AG20443 (cell line): ENCODE measurements around the gene MRC2.

ENCODE experiments used
- DNase-seq: peaks from one replicate; pipeline ENCODE4 v3.0.0; 2012; ENCODE audit warnings: low spot score, mixed read lengths

The MRC2 gene

DNA sequence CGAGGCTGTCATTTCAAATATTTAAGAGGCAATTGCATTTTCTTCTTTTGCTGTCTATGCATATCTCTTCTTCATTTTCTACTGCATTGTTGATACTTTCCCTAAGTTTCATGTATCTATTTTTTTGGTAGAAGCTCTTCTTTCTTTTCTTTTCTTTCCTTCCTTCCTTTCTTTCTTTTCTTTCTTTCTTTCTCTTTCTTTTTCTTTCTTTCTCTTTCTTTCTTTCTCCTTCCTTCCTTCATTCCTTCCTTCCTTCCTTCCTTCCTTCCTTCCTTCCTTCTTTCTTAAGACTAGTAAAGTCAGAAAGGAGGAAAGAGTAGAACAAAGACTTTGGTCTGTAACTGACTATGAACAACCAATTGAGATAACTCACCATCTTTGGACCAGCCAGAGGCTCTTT, 33.9 kb downstream of the MRC2 start:
- no peak for DNase-seq

GRCh38 chr17:62662855-62663254, 35.4 kb downstream of the MRC2 start:
- peak; percentile 8 for DNase-seq

- peak; percentile 9 for DNase-seq
Observed at GRCh38 chr17:62663304-62663703, 35.8 kb downstream of the MRC2 start.

DNA sequence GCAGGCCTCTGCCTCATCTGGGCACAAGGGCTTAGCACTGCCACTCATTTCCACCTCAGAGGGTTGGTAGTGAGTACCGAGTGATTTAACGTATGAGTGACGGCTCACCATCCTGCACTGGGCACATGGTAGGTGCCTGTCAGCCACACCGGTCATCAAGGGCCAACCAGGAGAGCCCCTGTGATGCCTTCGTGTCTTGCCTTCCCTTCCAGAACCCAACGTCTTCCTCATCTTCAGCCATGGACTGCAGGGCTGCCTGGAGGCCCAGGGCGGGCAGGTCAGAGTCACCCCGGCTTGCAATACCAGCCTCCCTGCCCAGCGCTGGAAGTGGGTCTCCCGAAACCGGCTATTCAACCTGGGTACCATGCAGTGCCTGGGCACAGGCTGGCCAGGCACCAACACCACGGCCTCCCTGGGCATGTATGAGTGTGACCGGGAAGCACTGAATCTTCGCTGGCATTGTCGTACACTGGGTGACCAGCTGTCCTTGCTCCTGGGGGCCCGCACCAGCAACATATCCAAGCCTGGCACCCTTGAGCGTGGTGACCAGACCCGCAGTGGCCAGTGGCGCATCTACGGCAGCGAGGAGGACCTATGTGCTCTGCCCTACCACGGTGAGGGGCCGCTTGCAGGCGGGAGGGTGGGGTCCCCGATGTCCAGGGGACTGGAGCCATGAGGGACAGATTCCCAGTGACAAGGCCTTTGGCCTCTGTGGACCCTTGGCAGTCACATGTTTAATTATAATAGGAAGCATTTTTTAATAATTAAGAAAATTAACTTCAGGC, 37.1 kb downstream of the MRC2 start:
- peak; percentile 6 for DNase-seq

- no peak for DNase-seq
Observed at GRCh38 chr17:62665599-62665998, 38.1 kb downstream of the MRC2 start.

DNA sequence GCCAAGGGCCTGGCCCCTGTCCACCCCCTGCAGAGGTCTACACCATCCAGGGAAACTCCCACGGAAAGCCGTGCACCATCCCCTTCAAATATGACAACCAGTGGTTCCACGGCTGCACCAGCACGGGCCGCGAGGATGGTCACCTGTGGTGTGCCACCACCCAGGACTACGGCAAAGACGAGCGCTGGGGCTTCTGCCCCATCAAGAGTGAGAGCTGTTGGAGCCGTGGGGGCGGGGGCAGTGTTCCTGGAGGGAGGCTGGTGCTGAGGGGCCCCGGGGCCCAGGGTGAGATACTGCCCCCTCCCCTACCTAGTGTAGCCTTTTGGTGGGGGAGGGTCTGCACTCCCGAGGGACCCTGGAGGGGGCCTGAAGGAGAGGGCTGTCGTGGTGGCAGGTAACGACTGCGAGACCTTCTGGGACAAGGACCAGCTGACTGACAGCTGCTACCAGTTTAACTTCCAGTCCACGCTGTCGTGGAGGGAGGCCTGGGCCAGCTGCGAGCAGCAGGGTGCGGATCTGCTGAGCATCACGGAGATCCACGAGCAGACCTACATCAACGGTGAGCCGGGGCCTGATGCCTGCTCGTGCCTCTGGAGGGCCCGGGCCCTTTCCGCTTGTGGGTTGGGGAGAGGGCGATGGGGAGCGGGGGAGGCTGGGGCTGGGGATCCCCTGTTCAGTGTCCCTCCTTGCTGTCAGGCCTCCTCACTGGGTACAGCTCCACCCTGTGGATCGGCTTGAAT, 38.8 kb downstream of the MRC2 start:
- no peak for DNase-seq

DNA sequence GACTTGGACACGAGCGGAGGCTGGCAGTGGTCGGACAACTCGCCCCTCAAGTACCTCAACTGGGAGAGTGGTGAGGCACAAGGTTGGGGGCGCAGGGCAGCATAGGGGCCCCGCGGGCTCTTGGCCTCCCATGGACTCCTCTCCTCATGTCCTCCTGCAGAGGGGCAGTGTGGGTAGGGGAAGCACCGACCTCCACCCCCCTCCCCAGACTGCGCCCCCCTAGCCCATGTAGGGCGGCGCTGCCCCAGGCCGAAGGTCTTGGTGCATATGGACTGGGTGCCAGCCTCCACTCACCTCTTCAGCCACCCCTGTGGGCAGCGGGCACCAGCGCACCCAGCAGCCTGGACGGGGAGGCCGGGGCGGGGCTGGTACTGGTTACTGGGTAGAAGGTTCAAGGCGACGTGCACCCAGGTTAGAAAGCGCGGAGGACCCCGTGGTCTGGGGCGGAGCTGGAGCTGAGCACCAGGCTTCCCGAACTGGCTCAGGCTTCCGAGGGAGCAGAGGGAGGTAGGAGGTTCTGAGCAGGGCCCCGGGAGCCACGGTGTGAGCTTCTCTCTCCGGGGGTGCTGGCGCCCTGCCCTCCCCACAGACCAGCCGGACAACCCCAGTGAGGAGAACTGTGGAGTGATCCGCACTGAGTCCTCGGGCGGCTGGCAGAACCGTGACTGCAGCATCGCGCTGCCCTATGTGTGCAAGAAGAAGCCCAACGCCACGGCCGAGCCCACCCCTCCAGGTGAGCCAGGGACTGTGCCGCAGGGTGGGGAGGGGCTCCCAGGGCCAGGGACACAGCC, 39.5 kb downstream of the MRC2 start:
- DNase-seq: no peak

GRCh38 chr17:62668091-62668804, 40.8 kb downstream of the MRC2 start:
- DNase-seq: peak; percentile 41

GRCh38 chr17:62670202-62670821, 42.8 kb downstream of the MRC2 start:
- no peak for DNase-seq

- DNase-seq: no peak
Observed at GRCh38 chr17:62671553-62671952, 44.1 kb downstream of the MRC2 start.

DNA sequence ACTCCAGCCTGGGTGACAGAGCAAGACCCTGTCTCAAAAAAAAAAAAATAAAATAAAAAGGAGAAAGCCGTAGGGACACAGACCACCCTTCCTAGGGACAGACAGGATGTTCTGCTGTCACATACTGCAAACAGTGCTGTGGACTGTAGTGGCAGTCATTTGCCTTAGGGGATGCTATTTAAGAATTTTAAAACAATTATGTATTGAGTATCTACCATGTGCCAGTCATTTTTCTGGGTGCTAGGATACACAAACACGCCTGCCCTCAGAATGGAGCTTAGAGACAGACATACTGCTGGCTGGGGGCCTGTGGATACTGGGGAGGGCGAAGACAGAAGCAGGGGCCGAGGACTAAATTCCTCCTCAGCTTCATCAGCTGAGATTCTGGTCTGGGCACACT, 45.5 kb downstream of the MRC2 start:
- no peak for DNase-seq

GRCh38 chr17:62673614-62674362, 46.3 kb downstream of the MRC2 start:
- DNase-seq: no peak

GRCh38 chr17:62674363-62674739, 46.9 kb downstream of the MRC2 start:
- DNase-seq: no peak

- DNase-seq: no peak
Observed at GRCh38 chr17:62674841-62675240, 47.4 kb downstream of the MRC2 start.

DNA sequence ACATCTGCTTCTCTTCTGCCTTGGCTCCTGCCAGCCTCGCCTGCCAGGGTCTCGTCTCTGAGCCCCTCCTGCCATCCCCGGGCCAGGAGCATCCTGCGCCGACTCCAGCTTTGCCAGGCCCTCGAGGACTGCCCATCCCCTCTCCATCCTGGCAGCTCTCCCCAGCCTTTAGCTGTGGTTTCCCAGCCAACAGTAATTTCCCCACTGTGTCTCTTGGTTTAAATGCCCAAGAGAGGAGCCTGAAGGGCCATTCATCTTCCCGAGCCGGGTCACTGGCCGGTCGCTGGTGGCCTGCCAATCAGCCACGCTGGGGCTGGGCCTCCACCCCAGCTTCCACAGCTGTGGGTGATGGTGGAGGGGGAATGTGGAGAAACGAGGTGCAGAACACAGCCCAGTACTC, 47.8 kb downstream of the MRC2 start:
- DNase-seq: no peak

DNA sequence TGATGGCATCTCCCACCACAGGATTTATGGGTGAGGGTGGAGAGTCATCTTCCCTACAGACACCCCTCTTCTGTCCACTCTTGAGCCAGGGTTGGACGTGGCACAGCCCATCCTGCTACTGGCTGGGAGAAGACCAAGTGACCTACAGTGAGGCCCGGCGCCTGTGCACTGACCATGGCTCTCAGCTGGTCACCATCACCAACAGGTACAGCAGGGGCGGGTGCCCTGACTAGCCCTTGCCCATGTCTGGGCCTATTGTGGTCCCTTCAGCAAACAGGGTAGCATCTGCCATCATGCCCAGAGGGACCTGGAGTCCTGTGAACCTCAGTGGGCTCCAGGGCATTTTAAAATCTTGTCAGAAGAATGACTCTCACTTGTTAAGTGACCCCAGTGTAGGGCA, 48.2 kb downstream of the MRC2 start:
- no peak for DNase-seq

GRCh38 chr17:62676231-62676943, 48.9 kb downstream of the MRC2 start:
- no peak for DNase-seq

- no peak for DNase-seq
Observed at GRCh38 chr17:62676952-62677596, 49.6 kb downstream of the MRC2 start.

DNA sequence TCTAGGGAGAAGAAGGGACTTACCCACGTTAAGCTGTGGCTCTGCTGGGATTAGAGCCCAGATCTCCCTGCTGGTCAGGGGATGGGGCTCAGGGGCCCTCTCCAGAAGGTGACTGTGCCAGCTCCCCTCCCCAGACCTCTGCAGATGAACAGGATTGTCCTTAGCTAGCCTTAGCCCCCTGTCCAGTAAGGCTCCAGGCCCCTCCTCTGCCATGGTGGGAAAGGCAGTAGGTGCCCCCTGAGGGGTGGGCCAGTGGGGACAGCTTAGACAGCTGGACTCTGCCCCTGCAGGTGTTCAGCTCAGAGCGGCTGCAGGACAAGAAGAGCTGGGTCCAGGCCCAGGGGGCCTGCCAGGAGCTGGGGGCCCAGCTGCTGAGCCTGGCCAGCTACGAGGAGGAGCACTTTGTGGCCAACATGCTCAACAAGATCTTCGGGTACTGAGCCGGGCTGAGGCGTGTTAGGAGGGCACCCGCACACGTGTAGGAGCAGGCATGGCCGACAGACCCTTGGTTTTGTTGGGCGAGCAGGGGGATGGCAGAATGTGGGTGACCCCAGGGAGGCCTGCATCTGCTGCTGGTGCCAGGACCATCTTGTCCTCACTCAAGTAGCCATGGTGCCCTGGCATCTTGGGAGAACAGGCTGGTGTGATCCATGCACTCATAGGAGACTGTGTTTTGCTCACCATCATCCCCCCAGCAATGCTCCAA, 50.9 kb downstream of the MRC2 start:
- no peak for DNase-seq
